K562 (cell line): ENCODE measurements around the gene RBM22. TPM values are rescaled to one million over a fixed set of nuclear protein-coding genes. Genes with fewer than 3 reads are reported as not detected.
A peak's percentile ranks its signal among the peaks of the same experiment; 100 is the strongest.

Experiments used
- CREM ChIP-seq: IDR thresholded peaks from 2 replicates; pipeline ENCODE4 v1.6.1; 2014; ENCODE audit warnings: antibody characterized with exemption, low read depth
- E2F3 ChIP-seq: fragments of 250-450 bp; sonication (Bioruptor Pico); IDR thresholded peaks from 2 replicates; pipeline ENCODE4 v1.4.0; 2020; ENCODE audit warnings: mild to moderate bottlenecking
- ELF2 ChIP-seq: fragments of 250-450 bp; sonication (Bioruptor Pico); IDR thresholded peaks from 2 replicates; pipeline ENCODE4 v1.5.0; 2021; ENCODE audit warnings: mild to moderate bottlenecking
- FOS ChIP-seq: IDR thresholded peaks from 3 replicates; pipeline ENCODE4 v1.6.1; 2011; ENCODE audit not compliant: insufficient read length; ENCODE audit errors: extremely low read depth
- FOSL1 ChIP-seq: fragments of 200-800 bp; sonication (Bioruptor generic); conservative IDR thresholded peaks from 2 replicates; pipeline ENCODE4 v1.6.1; 2016; ENCODE audit warnings: missing genetic modification characterization, missing compliant biosample characterization
- FOXM1 ChIP-seq, 2 experiments: fragments of 450-650 bp in 1 of 2; sonication (generic) in 1 of 2; formaldehyde crosslinking in 1 of 2; IDR thresholded peaks; 2 replicates each; pipeline versions ENCODE4 v1.6.1 to v1.9.0; 2017 to 2022; ENCODE audit warnings: low read depth in 2 of 2, mild to moderate bottlenecking in 2 of 2, missing genetic modification reagents in 1 of 2, moderate library complexity in 1 of 2
- KLF13 ChIP-seq: fragments of 450-650 bp; IDR thresholded peaks from 2 replicates; pipeline ENCODE4 v1.6.1; 2016; ENCODE audit warnings: missing genetic modification characterization, low read depth, mild to moderate bottlenecking, missing compliant biosample characterization, moderate library complexity, borderline replicate concordance
- LCOR ChIP-seq: sonication (generic); formaldehyde crosslinking; IDR thresholded peaks from 2 replicates; pipeline ENCODE4 v1.8.0; 2022; ENCODE audit warnings: mild to moderate bottlenecking, missing genetic modification reagents
- MAZ ChIP-seq, 2 experiments: fragments of 450-650 bp in 1 of 2; sonication (generic) in 1 of 2; formaldehyde crosslinking; IDR thresholded peaks in 1 of 2; conservative IDR thresholded peaks in 1 of 2; 2 replicates each; pipeline versions ENCODE4 v1.4.0 to v1.5.0; 2020; ENCODE audit warnings: mild to moderate bottlenecking in 1 of 2, missing genetic modification reagents in 1 of 2
- POLR2A ChIP-seq: fragments of 450-650 bp; conservative IDR thresholded peaks from 2 replicates; pipeline ENCODE4 v1.6.1; 2016
- RAD21 ChIP-seq, 2 experiments: fragments of 250-450 bp in 1 of 2; fragments of 450-650 bp in 1 of 2; sonication (Bioruptor Pico) in 1 of 2; formaldehyde crosslinking in 1 of 2; IDR thresholded peaks in 1 of 2; conservative IDR thresholded peaks in 1 of 2; 2 replicates each; pipeline versions ENCODE4 v1.4.0 to v1.8.0; 2020 to 2022; ENCODE audit warnings: mild to moderate bottlenecking in 2 of 2, moderate library complexity in 1 of 2
- RFX7 ChIP-seq: fragments of 250-450 bp; sonication (Bioruptor Pico); IDR thresholded peaks from 2 replicates; pipeline ENCODE4 v1.5.1; 2021; ENCODE audit warnings: mild to moderate bottlenecking
- STAG1 ChIP-seq: sonication (generic); formaldehyde crosslinking; IDR thresholded peaks from 2 replicates; pipeline ENCODE4 v1.5.0; 2020; ENCODE audit warnings: missing genetic modification reagents, borderline replicate concordance
- TARDBP ChIP-seq: fragments of 450-650 bp; IDR thresholded peaks from 2 replicates; pipeline ENCODE4 v1.6.1; 2016
- polyA plus RNA-seq, 8 experiments: library from polyadenylated mRNA; depleted of rRNA in 4 of 8; stranded (reverse) in 5 of 8; unstranded in 3 of 8; fragments of >200 nt; fragmentation: Nextera tagmentation in 2 of 8; fragmentation: Illumina TruSeq in 1 of 8; extraction: Ambion mirVana in 2 of 8; extraction: Trizol in 1 of 8; gene quantifications; 2 replicates each; pipeline versions ENCODE4 v1.2.1 to v1.2.3, GENCODE V29; 2011 to 2014; ENCODE audit warnings: inconsistent platforms in 1 of 8, missing spikeins in 1 of 8
- total RNA-seq, 7 experiments: library from RNA; depleted of rRNA in 6 of 7; stranded (reverse); fragments of >200 nt in 6 of 7; fragmentation: Illumina TruSeq in 2 of 7; extraction: Trizol in 2 of 7; gene quantifications; 2 replicates each; pipeline versions ENCODE4 v1.2.1 to v1.2.3, GENCODE V29; 2011 to 2021; ENCODE audit warnings: low replicate concordance in 1 of 7
- TF ChIP-seq, protein P1 (sequence below), 2 experiments: fragments of 450-650 bp; formaldehyde crosslinking in 1 of 2; IDR thresholded peaks; 2 replicates each; pipeline versions ENCODE4 v1.4.0 to v1.6.1; 2014 to 2020; ENCODE audit warnings: mild to moderate bottlenecking in 2 of 2, borderline replicate concordance in 1 of 2, low read depth in 1 of 2
- TF ChIP-seq, protein P2 (sequence below): fragments of 250-450 bp; sonication (Bioruptor Pico); IDR thresholded peaks from 2 replicates; pipeline ENCODE4 v1.9.0; 2021; ENCODE audit warnings: mild to moderate bottlenecking

The RBM22 gene
- total and polyA plus RNA-seq, 9 of the 15 experiments (the other 6 are each of a cell fraction or from before 2014, with no cell fraction given), result 31.3 to 82.2 (median 44.8) TPM

DNA sequence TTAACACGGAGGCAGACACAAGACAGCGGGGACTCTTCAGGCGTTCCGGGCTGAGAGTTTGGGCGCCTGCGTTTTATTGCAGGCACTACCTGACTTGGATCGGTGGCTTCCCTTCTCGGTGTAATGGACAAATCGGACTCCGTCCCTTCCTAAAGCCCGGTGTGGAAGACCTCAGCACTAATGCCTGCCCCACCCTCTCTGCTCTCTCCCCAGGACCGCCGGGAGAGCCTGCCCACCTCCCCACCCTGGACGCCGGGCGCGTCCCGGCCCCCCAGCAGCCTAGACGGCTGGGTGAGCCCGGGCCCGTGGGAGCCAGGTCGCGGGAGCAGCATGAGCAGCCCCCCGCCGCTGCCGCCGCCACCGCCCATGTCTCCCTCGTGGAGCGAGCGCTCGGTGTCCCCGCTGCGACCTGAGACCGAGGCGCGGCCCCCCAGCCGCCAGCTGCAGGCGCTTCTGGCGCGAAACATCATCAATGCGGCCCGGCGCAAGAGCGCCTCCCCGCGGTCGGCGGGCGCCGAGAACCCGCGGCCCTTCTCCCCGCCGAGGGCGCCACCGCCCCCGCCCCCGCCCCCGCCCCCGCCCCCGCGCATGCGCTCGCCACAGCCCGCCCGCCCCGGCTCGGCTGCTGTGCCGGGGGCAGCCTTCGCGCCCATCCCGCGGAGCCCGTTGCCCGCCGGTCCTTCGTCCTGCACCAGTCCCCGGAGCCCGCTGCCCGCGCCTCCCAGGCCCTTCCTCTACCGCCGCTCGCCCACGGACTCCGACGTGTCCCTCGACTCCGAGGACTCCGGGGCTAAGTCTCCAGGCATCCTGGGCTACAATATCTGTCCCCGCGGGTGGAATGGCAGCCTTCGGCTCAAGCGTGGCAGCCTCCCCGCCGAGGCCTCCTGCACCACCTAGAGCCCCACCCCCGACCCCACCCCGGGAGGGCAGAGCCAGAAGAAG, 44.4 kb downstream of the RBM22 start (continued):
- TF ChIP-seq, protein P1, sequence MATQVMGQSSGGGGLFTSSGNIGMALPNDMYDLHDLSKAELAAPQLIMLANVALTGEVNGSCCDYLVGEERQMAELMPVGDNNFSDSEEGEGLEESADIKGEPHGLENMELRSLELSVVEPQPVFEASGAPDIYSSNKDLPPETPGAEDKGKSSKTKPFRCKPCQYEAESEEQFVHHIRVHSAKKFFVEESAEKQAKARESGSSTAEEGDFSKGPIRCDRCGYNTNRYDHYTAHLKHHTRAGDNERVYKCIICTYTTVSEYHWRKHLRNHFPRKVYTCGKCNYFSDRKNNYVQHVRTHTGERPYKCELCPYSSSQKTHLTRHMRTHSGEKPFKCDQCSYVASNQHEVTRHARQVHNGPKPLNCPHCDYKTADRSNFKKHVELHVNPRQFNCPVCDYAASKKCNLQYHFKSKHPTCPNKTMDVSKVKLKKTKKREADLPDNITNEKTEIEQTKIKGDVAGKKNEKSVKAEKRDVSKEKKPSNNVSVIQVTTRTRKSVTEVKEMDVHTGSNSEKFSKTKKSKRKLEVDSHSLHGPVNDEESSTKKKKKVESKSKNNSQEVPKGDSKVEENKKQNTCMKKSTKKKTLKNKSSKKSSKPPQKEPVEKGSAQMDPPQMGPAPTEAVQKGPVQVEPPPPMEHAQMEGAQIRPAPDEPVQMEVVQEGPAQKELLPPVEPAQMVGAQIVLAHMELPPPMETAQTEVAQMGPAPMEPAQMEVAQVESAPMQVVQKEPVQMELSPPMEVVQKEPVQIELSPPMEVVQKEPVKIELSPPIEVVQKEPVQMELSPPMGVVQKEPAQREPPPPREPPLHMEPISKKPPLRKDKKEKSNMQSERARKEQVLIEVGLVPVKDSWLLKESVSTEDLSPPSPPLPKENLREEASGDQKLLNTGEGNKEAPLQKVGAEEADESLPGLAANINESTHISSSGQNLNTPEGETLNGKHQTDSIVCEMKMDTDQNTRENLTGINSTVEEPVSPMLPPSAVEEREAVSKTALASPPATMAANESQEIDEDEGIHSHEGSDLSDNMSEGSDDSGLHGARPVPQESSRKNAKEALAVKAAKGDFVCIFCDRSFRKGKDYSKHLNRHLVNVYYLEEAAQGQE (IDR thresholded peaks at IDR 0.05; ENCODE audit: borderline replicate concordance), result peak; percentile 80
- TF ChIP-seq, protein P1 (CRISPR knock-in tag; IDR thresholded peaks at IDR 0.05; ENCODE audit: low read depth), result no peak
- peak; percentile 89 to 92 for TF ChIP-seq MAZ (CRISPR knock-in tag; conservative IDR thresholded peaks at IDR 0.05 in 1 of 2, IDR thresholded peaks at IDR 0.05 in 1 of 2)
- TF ChIP-seq RAD21 (CRISPR knock-in tag; conservative IDR thresholded peaks at IDR 0.05 in 1 of 2, IDR thresholded peaks at IDR 0.05 in 1 of 2), result peak; percentile 70 to 79
- peak; percentile 50 for TF ChIP-seq STAG1 (CRISPR knock-in tag)
- peak; percentile 83; the same call in 1 of the 2 replicates for TF ChIP-seq E2F3 (CRISPR knock-in tag)
- TF ChIP-seq RFX7 (CRISPR knock-in tag), result no peak
- TF ChIP-seq TARDBP, result no peak
- TF ChIP-seq CREM, result peak; percentile 53
- TF ChIP-seq, protein P2, sequence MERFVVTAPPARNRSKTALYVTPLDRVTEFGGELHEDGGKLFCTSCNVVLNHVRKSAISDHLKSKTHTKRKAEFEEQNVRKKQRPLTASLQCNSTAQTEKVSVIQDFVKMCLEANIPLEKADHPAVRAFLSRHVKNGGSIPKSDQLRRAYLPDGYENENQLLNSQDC (CRISPR knock-in tag), result peak; percentile 28; the same call in 1 of the 2 replicates
- TF ChIP-seq FOSL1 (tag), result 0 out of 2 replicates have a peak, but pooled peaks have one; percentile 15
- no peak for TF ChIP-seq FOS
- 0 out of 2 replicates have a peak, but pooled peaks have one; percentile 30 for TF ChIP-seq LCOR
- no peak for TF ChIP-seq FOXM1 (IDR thresholded peaks at IDR 0.05; ENCODE audit: low read depth)
- TF ChIP-seq FOXM1 (CRISPR knock-in tag; IDR thresholded peaks at IDR 0.05; ENCODE audit: low read depth), result no peak
- TF ChIP-seq POLR2A, result peak; percentile 48; the same call in 1 of the 2 replicates
- TF ChIP-seq KLF13, result no peak
- TF ChIP-seq ELF2, result no peak
